22Rv1 (cell line): Measurements from ENCODE around the gene PTPRM.

Source experiments
- CTCF ChIP-seq: fragments of 450-650 bp; IDR thresholded peaks from 2 replicates; pipeline ENCODE4 v1.5.1; 2017; ENCODE audit warnings: mild to moderate bottlenecking
- ZFX ChIP-seq: fragments of 450-650 bp; IDR thresholded peaks from 2 replicates; pipeline ENCODE4 v1.6.1; 2017; ENCODE audit warnings: antibody characterized with exemption, borderline replicate concordance

- TF ChIP-seq CTCF, result no peak
- TF ChIP-seq ZFX, result no peak
Measured at GRCh38 chr18:8339952-8340351, 772.8 kb downstream of the PTPRM start.
